C4-2B (cell line): ENCODE results near the gene RIT2.

Experiments
- CTCF ChIP-seq: fragments of 450-650 bp; conservative IDR thresholded peaks from 2 replicates; pipeline ENCODE4 v1.5.1; 2017; ENCODE audit warnings: mild to moderate bottlenecking
- ZFX ChIP-seq: fragments of 450-650 bp; IDR thresholded peaks from 2 replicates; pipeline ENCODE4 v1.6.1; 2017

DNA sequence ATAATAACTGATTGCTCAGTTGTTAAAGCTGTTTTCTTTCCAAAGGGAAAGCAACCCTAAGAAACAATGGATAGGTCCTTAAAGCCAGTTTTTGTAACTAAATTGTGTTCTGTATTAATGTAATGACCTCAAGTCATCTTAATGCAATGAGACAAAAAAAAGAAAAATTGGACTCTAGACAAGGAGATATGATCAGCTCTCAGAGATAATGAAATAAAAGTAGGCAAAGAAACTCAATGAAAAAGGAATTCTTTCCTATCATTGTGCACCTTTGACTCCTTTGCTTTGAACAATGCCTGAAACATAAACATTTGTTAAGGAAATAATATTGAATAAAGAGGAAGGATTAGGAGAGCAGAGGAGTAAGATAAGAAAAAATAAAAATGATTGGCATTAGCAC, 86.1 kb downstream of the RIT2 start:
- TF ChIP-seq CTCF (no peak), ZFX (no peak)
